Heart left ventricle (tissue), 13 donors: ENCODE measurements around the gene FAM83F.

Experiments used
- POLR2A ChIP-seq, 2 donors: fragments of 450-650 bp; IDR thresholded peaks; one replicate each; pipeline ENCODE4 v1.6.1; 2017; ENCODE audit warnings: antibody characterized with exemption in 2 of 2, mild to moderate bottlenecking in 2 of 2, moderate library complexity in 2 of 2
- TF ChIP-seq, protein P1 (sequence below), 12 donors: fragments of 200-600 bp; sonication (generic) in 4 of 12; IDR thresholded peaks; one replicate each; pipeline versions ENCODE4 v1.5.0 to v1.8.0; 2018 to 2022; ENCODE audit warnings: antibody characterized with exemption in 12 of 12, mild to moderate bottlenecking in 5 of 12
- donor health status: ischemic (EF 13 %, LVEDD 7.1; RV severe dilation, severe dysfunction).
- donor health status: DM: no; HTN: yes; CAD: no.
- donor health status: DM: no; HTN: no; CAD: no.
- donor health status: ischemic (EF 25% LVEDD 6.9; RV normal size, moderate dysfunction).
- donor health status: ischemic (EF 25% LVEDD 5.7; RV mildly dilated, moderate dysfunction).
- donor health status: ischemic (EF 35%, LVEDD 5.7; RV mildly dilated, moderate dysfunction).
- donor health status: nonischemic (EF 11% LVEDD 7.7; RV severe dilation, severe dysfunction).
- donor health status: DM: yes; HTN: yes; CAD: no.
- donor health status: PGD.
- donor health status: ischemic (EF 29% LVEDD 5.4; RV normal size, mild dysfunction).
- donor health status: nonischemic (EF 23%, LVEDD 6.1; RV moderate dilation, normal function).

DNA sequence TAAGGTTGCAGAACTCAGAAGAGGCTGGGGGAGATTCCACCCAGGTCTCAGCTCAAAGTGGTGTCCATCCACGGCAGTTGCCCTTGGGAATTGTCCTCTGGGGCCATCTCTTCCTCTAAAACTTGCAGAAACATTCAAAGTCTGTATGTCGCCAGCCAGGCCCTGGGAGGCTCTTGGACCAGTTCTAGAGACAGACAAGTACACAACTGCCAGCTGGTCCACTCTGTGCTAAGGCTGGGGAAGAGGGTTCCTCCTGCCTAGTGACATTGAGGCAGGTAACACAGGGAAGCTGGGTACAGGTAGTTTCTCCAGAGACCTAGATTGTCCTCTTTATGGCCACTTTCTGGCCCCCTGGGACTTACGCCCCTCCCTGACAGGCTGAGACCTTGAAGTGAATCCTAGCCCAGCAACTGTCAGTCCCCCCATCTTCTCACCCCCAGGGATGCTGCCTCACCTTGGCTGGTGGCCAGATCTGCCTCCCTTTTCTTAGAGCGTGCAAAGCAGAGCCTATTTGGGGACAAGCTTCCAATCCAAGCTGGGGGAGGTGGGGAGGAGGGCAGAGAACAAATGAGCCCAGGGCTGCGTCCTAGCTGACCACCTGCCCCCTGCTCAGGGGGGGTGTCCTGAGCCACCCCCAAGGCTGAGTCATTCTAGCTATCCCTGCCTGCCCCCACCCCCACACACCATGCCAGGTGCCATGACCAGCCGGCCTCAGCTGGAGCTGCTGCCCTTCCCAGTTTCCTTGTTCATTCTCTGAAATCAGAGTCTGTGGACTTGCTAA lies 8.4 kb downstream of the FAM83F start:
- TF ChIP-seq, protein P1, sequence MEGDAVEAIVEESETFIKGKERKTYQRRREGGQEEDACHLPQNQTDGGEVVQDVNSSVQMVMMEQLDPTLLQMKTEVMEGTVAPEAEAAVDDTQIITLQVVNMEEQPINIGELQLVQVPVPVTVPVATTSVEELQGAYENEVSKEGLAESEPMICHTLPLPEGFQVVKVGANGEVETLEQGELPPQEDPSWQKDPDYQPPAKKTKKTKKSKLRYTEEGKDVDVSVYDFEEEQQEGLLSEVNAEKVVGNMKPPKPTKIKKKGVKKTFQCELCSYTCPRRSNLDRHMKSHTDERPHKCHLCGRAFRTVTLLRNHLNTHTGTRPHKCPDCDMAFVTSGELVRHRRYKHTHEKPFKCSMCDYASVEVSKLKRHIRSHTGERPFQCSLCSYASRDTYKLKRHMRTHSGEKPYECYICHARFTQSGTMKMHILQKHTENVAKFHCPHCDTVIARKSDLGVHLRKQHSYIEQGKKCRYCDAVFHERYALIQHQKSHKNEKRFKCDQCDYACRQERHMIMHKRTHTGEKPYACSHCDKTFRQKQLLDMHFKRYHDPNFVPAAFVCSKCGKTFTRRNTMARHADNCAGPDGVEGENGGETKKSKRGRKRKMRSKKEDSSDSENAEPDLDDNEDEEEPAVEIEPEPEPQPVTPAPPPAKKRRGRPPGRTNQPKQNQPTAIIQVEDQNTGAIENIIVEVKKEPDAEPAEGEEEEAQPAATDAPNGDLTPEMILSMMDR (IDR thresholded peaks at IDR 0.05) = no peak
- no peak for TF ChIP-seq POLR2A (IDR thresholded peaks at IDR 0.05)
